GM23338 (cell line): ENCODE measurements around the gene TET2. TPM values are rescaled to one million over a fixed set of nuclear protein-coding genes. Genes with fewer than 3 reads are reported as not detected.
A peak's percentile ranks its signal among the peaks of the same experiment; 100 is the strongest.

Experiments
- ATAC-seq: fragments of 200-7000 bp; cut with Tn5 transposase; 3 replicates; pipeline ENCODE4 v1.9.1; 2020
- DNase-seq: peaks from one replicate; pipeline ENCODE4 v3.0.0-alpha.2; 2015; ENCODE audit warnings: low spot score
- H2AFZ ChIP-seq: fragments of 200-600 bp; sonication (generic); 2 replicates; pipeline ENCODE4 v1.8.0; 2016; ENCODE audit warnings: antibody characterized with exemption, mild to moderate bottlenecking, moderate library complexity
- H3F3A ChIP-seq: fragments of 200-600 bp; sonication (generic); replicated peaks from 2 replicates; pipeline ENCODE4 v1.8.0; 2017; ENCODE audit warnings: antibody characterized with exemption, mixed run types, low read depth
- H3K27ac ChIP-seq: fragments of 200-600 bp; sonication (generic); 2 replicates; pipeline ENCODE4 v1.6.1; 2016; ENCODE audit warnings: low read depth
- H3K27me3 ChIP-seq: fragments of 200-600 bp; sonication (generic); 2 replicates; pipeline ENCODE4 v1.8.0; 2016; ENCODE audit warnings: mild to moderate bottlenecking, mixed run types, moderate library complexity; ENCODE audit not compliant: insufficient read depth
- H3K36me3 ChIP-seq: fragments of 200-600 bp; sonication (generic); 2 replicates; pipeline ENCODE4 v1.8.0; 2016; ENCODE audit warnings: mild to moderate bottlenecking; ENCODE audit not compliant: insufficient read depth
- H3K4me1 ChIP-seq: fragments of 200-600 bp; sonication (generic); 2 replicates; pipeline ENCODE4 v1.8.0; 2016; ENCODE audit warnings: mild to moderate bottlenecking, moderate library complexity; ENCODE audit not compliant: insufficient read depth
- H3K4me2 ChIP-seq: fragments of 200-600 bp; sonication (generic); 2 replicates; pipeline ENCODE4 v1.7.1; 2017; ENCODE audit warnings: mixed run types
- H3K4me3 ChIP-seq: fragments of 200-600 bp; sonication (generic); 2 replicates; pipeline ENCODE4 v1.6.1; 2016; ENCODE audit warnings: mixed run types
- H3K79me2 ChIP-seq: fragments of 200-600 bp; sonication (generic); replicated peaks from 2 replicates; pipeline ENCODE4 v1.8.0; 2017; ENCODE audit warnings: mild to moderate bottlenecking; ENCODE audit not compliant: insufficient read depth
- H3K9me2 ChIP-seq: fragments of 200-600 bp; sonication (generic); 2 replicates; pipeline ENCODE4 v1.8.0; 2017; ENCODE audit not compliant: insufficient read depth
- H4K20me1 ChIP-seq: fragments of 200-600 bp; sonication (generic); replicated peaks from 2 replicates; pipeline ENCODE4 v1.8.0; 2017; ENCODE audit warnings: mild to moderate bottlenecking; ENCODE audit not compliant: insufficient read depth
- H3K27ac Mint-ChIP-seq: 2 replicates; pipeline ENCODE4 v1.8.0; 2020; ENCODE audit warnings: inconsistent platforms, mild to moderate bottlenecking, moderate library complexity, mixed read lengths
- H3K27me3 Mint-ChIP-seq: 3 replicates; pipeline ENCODE4 v1.8.0; 2022; ENCODE audit warnings: low read depth, mild to moderate bottlenecking, moderate library complexity, mixed read lengths, inconsistent platforms; ENCODE audit not compliant: insufficient read depth, poor library complexity
- H3K36me3 Mint-ChIP-seq: 3 replicates; pipeline ENCODE4 v1.8.0; 2021; ENCODE audit warnings: low read depth, mild to moderate bottlenecking, inconsistent platforms, moderate library complexity, mixed read lengths
- H3K4me1 Mint-ChIP-seq: 3 replicates; pipeline ENCODE4 v1.8.0; 2020; ENCODE audit warnings: mild to moderate bottlenecking, inconsistent platforms, mixed read lengths
- H3K4me3 Mint-ChIP-seq: 3 replicates; pipeline ENCODE4 v1.8.0; 2021; ENCODE audit warnings: moderate library complexity, mild to moderate bottlenecking, inconsistent platforms, mixed read lengths
- H3K9me3 Mint-ChIP-seq: 3 replicates; pipeline ENCODE4 v1.8.0; 2020; ENCODE audit warnings: moderate library complexity, mild to moderate bottlenecking, inconsistent platforms, mixed read lengths
- CREB1 ChIP-seq: fragments of 250-450 bp; sonication (Bioruptor Pico); IDR thresholded peaks from 2 replicates; pipeline ENCODE4 v1.5.0; 2020; ENCODE audit warnings: low read depth, mild to moderate bottlenecking, moderate library complexity
- EZH2 ChIP-seq: fragments of 200-600 bp; sonication (generic); IDR thresholded peaks from one replicate; pipeline ENCODE4 v1.8.0; 2017; ENCODE audit warnings: antibody characterized with exemption, mild to moderate bottlenecking, low read depth; ENCODE audit not compliant: unreplicated experiment
- JUNB ChIP-seq: IDR thresholded peaks from one replicate; pipeline ENCODE4 v1.6.1; 2016; ENCODE audit warnings: antibody characterized with exemption; ENCODE audit not compliant: unreplicated experiment
- NANOG ChIP-seq: IDR thresholded peaks from 2 replicates; pipeline ENCODE4 v1.6.1; 2016; ENCODE audit warnings: antibody characterized with exemption, borderline replicate concordance
- ZNF114 ChIP-seq: fragments of 250-450 bp; sonication (Bioruptor Pico); IDR thresholded peaks from 2 replicates; pipeline ENCODE4 v1.5.0; 2020; ENCODE audit warnings: mild to moderate bottlenecking, moderate library complexity
- ZNF331 ChIP-seq: fragments of 250-450 bp; sonication (Bioruptor Pico); IDR thresholded peaks from 2 replicates; pipeline ENCODE4 v1.5.0; 2020; ENCODE audit warnings: low read depth, mild to moderate bottlenecking, moderate library complexity
- polyA plus RNA-seq: library from polyadenylated mRNA; unstranded; fragments of >200 nt; fragmentation: Nextera tagmentation; extraction: Ambion mirVana; gene quantifications from 2 replicates; pipeline ENCODE4 v1.2.1, GENCODE V29; 2016
- total RNA-seq: library from RNA; depleted of rRNA; stranded (reverse); fragments of >200 nt; shearing (Covaris generic); gene quantifications from 2 replicates; pipeline ENCODE4 v1.2.3, GENCODE V29; 2014
- TF ChIP-seq, protein P1 (sequence below): IDR thresholded peaks from 2 replicates; pipeline ENCODE4 v1.6.1; 2016; ENCODE audit warnings: antibody characterized with exemption
- TF ChIP-seq, protein P2 (sequence below): IDR thresholded peaks from one replicate; pipeline ENCODE4 v1.6.1; 2018; ENCODE audit warnings: antibody characterized with exemption; ENCODE audit not compliant: unreplicated experiment

Gene TET2
- total and polyA plus RNA-seq, 2 experiments from 2014 or later = 1.2 to 2.2 TPM

DNA sequence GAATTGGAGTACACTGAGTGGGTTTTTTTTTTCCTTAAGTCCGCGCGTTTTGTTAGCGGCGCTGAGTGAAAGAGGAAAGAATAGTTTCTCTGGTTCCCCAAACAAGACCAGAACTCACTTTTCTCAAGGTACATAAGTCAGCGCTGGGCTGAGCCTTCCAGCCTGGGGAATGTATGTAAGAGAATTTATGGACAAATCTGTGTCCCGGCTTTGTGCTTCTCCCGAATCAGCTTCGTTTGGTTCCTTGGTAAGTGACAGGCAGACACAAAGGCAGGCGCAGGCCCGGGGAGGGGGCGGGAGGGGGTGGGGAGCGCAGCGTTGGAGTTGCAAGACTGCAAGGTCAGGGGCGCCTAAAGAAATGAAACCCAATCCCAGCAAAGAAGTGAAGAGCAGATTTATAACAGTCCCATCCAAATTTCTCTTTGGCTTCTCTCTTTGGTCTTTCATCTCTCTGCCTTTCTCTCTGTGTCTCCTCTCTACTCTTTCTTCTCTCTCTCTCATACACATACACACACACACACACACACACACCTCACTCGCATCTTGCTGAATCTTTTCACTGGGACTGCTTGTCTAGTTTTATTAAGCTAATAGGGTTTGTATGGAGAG lies 981 bp downstream of the TET2 start:
- Histone ChIP-seq H3K4me3 (peak overlapping the region; percentile 86), H3K4me2 (peak overlapping the region; percentile 100), H3F3A (0 out of 2 replicates have a peak, but pooled peaks cover 5% of the 10 kb centered on the region), H3K27me3 (peaks cover 85% of the 10 kb centered on the region), H2AFZ (peak overlapping the region; percentile 97), H3K4me1 (peaks cover 13% of the 10 kb centered on the region), H3K27ac (no peak overlapping the region), H4K20me1 (peaks cover 26% of the 10 kb centered on the region), H3K36me3 (no peaks in the 10 kb centered on the region), H3K9me2 (no peaks in the 10 kb centered on the region), H3K79me2 (no peaks in the 10 kb centered on the region; the same call in 1 of the 2 replicates)
- H3K27me3 Mint-ChIP-seq = peaks cover 70% of the 10 kb centered on the region
- peaks cover 13% of the 10 kb centered on the region for H3K4me1 Mint-ChIP-seq
- peak; percentile 11 for ATAC-seq
- H3K9me3 Mint-ChIP-seq = no peaks in the 10 kb centered on the region
- DNase-seq = peak; percentile 74
- H3K36me3 Mint-ChIP-seq = no peaks in the 10 kb centered on the region; the same call in 2 of the 3 replicates
- peak overlapping the region; percentile 95 for H3K4me3 Mint-ChIP-seq
- H3K27ac Mint-ChIP-seq = no peak overlapping the region
- TF ChIP-seq EZH2 = peak; percentile 59
- TF ChIP-seq, protein P1, sequence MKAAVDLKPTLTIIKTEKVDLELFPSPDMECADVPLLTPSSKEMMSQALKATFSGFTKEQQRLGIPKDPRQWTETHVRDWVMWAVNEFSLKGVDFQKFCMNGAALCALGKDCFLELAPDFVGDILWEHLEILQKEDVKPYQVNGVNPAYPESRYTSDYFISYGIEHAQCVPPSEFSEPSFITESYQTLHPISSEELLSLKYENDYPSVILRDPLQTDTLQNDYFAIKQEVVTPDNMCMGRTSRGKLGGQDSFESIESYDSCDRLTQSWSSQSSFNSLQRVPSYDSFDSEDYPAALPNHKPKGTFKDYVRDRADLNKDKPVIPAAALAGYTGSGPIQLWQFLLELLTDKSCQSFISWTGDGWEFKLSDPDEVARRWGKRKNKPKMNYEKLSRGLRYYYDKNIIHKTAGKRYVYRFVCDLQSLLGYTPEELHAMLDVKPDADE = no peak

DNA sequence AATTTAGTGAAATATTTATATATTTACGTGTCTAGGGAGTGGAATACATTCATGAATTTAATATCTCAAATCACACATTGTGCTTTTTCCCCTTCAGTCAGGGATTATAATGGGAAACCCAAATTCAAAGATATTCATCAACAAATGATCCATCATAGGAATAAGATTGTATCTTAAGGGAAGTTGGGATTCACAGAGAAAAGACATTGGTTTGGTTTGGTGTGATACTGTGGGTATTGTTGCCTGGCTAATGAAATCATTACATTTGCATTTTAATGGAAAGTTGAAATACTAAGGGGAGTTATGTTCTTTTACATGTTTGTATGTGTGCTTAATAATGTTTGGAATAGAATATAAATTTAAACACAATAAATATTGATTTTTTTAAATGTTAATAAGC lies 1.7 kb downstream of the TET2 start:
- peaks cover 78% of the 10 kb centered on the region for H3K27me3 ChIP-seq
- peaks cover 22% of the 10 kb centered on the region for H4K20me1 ChIP-seq
- no peaks in the 10 kb centered on the region for H3K36me3 ChIP-seq
- no peaks in the 10 kb centered on the region; the same call in 2 of the 3 replicates for H3K36me3 Mint-ChIP-seq
- no peak overlapping the region for H3K27ac ChIP-seq
- peaks cover 13% of the 10 kb centered on the region for H3K4me1 Mint-ChIP-seq
- H3K79me2 ChIP-seq = no peaks in the 10 kb centered on the region; the same call in 1 of the 2 replicates
- H3K4me1 ChIP-seq = peaks cover 13% of the 10 kb centered on the region
- no peak overlapping the region for H3K27ac Mint-ChIP-seq
- H3K27me3 Mint-ChIP-seq = peaks cover 64% of the 10 kb centered on the region
- no peaks in the 10 kb centered on the region for H3K9me3 Mint-ChIP-seq
- H2AFZ ChIP-seq = no peak overlapping the region
- ATAC-seq = no peak
- H3K9me2 ChIP-seq = no peaks in the 10 kb centered on the region
- H3F3A ChIP-seq = 0 out of 2 replicates have a peak, but pooled peaks cover 5% of the 10 kb centered on the region
- DNase-seq = no peak
- H3K4me2 ChIP-seq = peak overlapping the region; percentile 100; the same call in 1 of the 2 replicates
- H3K4me3 Mint-ChIP-seq = no peak overlapping the region
- peak overlapping the region; percentile 86; the same call in 1 of the 2 replicates for H3K4me3 ChIP-seq
- TF ChIP-seq CREB1 (CRISPR knock-in tag) = no peak
- no peak for TF ChIP-seq JUNB
- TF ChIP-seq, protein P1 = no peak
- TF ChIP-seq, protein P2, sequence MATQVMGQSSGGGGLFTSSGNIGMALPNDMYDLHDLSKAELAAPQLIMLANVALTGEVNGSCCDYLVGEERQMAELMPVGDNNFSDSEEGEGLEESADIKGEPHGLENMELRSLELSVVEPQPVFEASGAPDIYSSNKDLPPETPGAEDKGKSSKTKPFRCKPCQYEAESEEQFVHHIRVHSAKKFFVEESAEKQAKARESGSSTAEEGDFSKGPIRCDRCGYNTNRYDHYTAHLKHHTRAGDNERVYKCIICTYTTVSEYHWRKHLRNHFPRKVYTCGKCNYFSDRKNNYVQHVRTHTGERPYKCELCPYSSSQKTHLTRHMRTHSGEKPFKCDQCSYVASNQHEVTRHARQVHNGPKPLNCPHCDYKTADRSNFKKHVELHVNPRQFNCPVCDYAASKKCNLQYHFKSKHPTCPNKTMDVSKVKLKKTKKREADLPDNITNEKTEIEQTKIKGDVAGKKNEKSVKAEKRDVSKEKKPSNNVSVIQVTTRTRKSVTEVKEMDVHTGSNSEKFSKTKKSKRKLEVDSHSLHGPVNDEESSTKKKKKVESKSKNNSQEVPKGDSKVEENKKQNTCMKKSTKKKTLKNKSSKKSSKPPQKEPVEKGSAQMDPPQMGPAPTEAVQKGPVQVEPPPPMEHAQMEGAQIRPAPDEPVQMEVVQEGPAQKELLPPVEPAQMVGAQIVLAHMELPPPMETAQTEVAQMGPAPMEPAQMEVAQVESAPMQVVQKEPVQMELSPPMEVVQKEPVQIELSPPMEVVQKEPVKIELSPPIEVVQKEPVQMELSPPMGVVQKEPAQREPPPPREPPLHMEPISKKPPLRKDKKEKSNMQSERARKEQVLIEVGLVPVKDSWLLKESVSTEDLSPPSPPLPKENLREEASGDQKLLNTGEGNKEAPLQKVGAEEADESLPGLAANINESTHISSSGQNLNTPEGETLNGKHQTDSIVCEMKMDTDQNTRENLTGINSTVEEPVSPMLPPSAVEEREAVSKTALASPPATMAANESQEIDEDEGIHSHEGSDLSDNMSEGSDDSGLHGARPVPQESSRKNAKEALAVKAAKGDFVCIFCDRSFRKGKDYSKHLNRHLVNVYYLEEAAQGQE = no peak
- no peak for TF ChIP-seq ZNF114
- TF ChIP-seq NANOG = no peak
- TF ChIP-seq ZNF331 = no peak
- no peak for TF ChIP-seq EZH2
